HG02759 (cell line): ENCODE data around the gene WT1.
"Not testable (repeated sequence)": the region's sequence is repeated elsewhere in the genome, so short reads cannot be mapped to it uniquely, and the experiment has no call there.

Experiments used
- ATAC-seq: cut with Tn5 transposase; IDR thresholded peaks from one replicate; pipeline ENCODE4 v1.9.1; 2021; ENCODE audit warnings: mild to moderate bottlenecking, moderate library complexity; ENCODE audit not compliant: unreplicated experiment

The WT1 gene

GRCh38 chr11:32435511-32435941 lies at the start of gene WT1:
WT1 (minus strand) TSS chr11:32435539.
- no peak for ATAC-seq

GRCh38 chr11:32479291-32479690 lies 44.0 kb upstream of the WT1 start:
- no peak for ATAC-seq

- no peak for ATAC-seq
Observed at GRCh38 chr11:32478277-32478731, 43.0 kb upstream of the WT1 start.

- ATAC-seq = no peak
Observed at GRCh38 chr11:32473282-32473909, 38.1 kb upstream of the WT1 start.

- ATAC-seq = no peak
Observed at GRCh38 chr11:32472226-32472625, 36.9 kb upstream of the WT1 start.

GRCh38 chr11:32471544-32471943 lies 36.2 kb upstream of the WT1 start:
- not testable (repeated sequence) for ATAC-seq

- no peak for ATAC-seq
Observed at GRCh38 chr11:32469791-32470190, 34.5 kb upstream of the WT1 start.

- no peak for ATAC-seq
Observed at GRCh38 chr11:32466279-32466915, 31.1 kb upstream of the WT1 start.

GRCh38 chr11:32464078-32464477 lies 28.7 kb upstream of the WT1 start:
- no peak for ATAC-seq

GRCh38 chr11:32462011-32462690 lies 26.8 kb upstream of the WT1 start:
- ATAC-seq = no peak

- no peak for ATAC-seq
Observed at GRCh38 chr11:32456864-32457263, 21.5 kb upstream of the WT1 start.

GRCh38 chr11:32454993-32455392 lies 19.7 kb upstream of the WT1 start:
- ATAC-seq = no peak

GRCh38 chr11:32451808-32452207 lies 16.5 kb upstream of the WT1 start:
- ATAC-seq = no peak

- ATAC-seq = no peak
Observed at GRCh38 chr11:32450372-32450771, 15.0 kb upstream of the WT1 start.

- no peak for ATAC-seq
Observed at GRCh38 chr11:32448232-32448631, 12.9 kb upstream of the WT1 start.

GRCh38 chr11:32447252-32447651 lies 11.9 kb upstream of the WT1 start:
- ATAC-seq = no peak

- no peak for ATAC-seq
Observed at GRCh38 chr11:32446227-32446626, 10.9 kb upstream of the WT1 start.

- ATAC-seq = no peak
Observed at GRCh38 chr11:32444186-32444585, 8.8 kb upstream of the WT1 start.

GRCh38 chr11:32440916-32441315 lies 5.6 kb upstream of the WT1 start:
- ATAC-seq = no peak

GRCh38 chr11:32440312-32440908 lies 5.1 kb upstream of the WT1 start:
- ATAC-seq = no peak

- no peak for ATAC-seq
Observed at GRCh38 chr11:32439501-32440210, 4.3 kb upstream of the WT1 start.
